Ovary (tissue), 3 donors: Measurements from ENCODE around the gene DSCAM.

ENCODE experiments used
- CTCF ChIP-seq, 3 donors: fragments of 450-650 bp in 2 of 3; fragments of 200-600 bp in 1 of 3; IDR thresholded peaks; one replicate each; pipeline versions ENCODE4 v1.5.1 to v1.8.0; 2016 to 2022; ENCODE audit warnings: antibody characterized with exemption in 3 of 3, mild to moderate bottlenecking in 1 of 3
- POLR2A ChIP-seq: fragments of 450-650 bp; IDR thresholded peaks from one replicate; pipeline ENCODE4 v1.6.1; 2017; ENCODE audit warnings: antibody characterized with exemption, mild to moderate bottlenecking, moderate library complexity
- donor health status: DM: no; HTN: no; CAD: no.

GRCh38 chr21:40723317-40723716, 123.6 kb downstream of the DSCAM start:
- TF ChIP-seq POLR2A (no peak), CTCF (IDR thresholded peaks at IDR 0.05) (no peak)
